GM12892 (cell line): Measurements from ENCODE around the gene INPP4A.

ENCODE experiments used
- POLR2A ChIP-seq: IDR thresholded peaks from 2 replicates; pipeline ENCODE4 v1.6.1; 2011; ENCODE audit warnings: low read depth, low read length, control low read depth
- POLR2AphosphoS5 ChIP-seq: IDR thresholded peaks from 2 replicates; pipeline ENCODE4 v1.6.1; 2011; ENCODE audit warnings: low read depth, low read length, control low read depth
- TAF1 ChIP-seq: IDR thresholded peaks from 2 replicates; pipeline ENCODE4 v1.6.1; 2011; ENCODE audit warnings: low read depth, mild to moderate bottlenecking, control low read depth, low read length, borderline replicate concordance

- TF ChIP-seq POLR2A (peak; percentile 14; the same call in 1 of the 2 replicates), POLR2AphosphoS5 (0 out of 2 replicates have a peak, but pooled peaks have one; percentile 17), TAF1 (no peak)
These were observed 21.0 kb downstream of the INPP4A start for GRCh38 chr2:98465456-98466226.
